GM12878 (cell line): ENCODE data around the gene CTDP1. TPM values are rescaled to one million over a fixed set of nuclear protein-coding genes. Genes with fewer than 3 reads are reported as not detected.

Experiments used
- ATAC-seq: fragments of 200-7000 bp; cut with Tn5 transposase; 3 replicates; pipeline ENCODE4 v1.9.1; 2020; ENCODE audit warnings: mild to moderate bottlenecking, moderate library complexity
- BruUV-seq: library from RNA; stranded (reverse); fragments of 400-500 nt; replicated peaks from 2 replicates; lab custom pipeline; 2021; lab: Mats Ljungman, UMichigan
- CTCF ChIA-PET: fragments of 300-600 bp; sonication (Branson Sonifier 250); formaldehyde crosslinking; extraction: SDS; loops from one replicate; lab custom pipeline; 2021; ENCODE audit warnings: inconsistent platforms; lab: Yijun Ruan, JAX
- POLR2A ChIA-PET: fragments of 350-600 bp; formaldehyde crosslinking; extraction: SDS; loops from one replicate; lab custom pipeline; 2021; ENCODE audit warnings: inconsistent platforms; lab: Charles Lee
- RAD21 ChIA-PET: fragments of 300-600 bp; sonication (Branson Sonifier 250); formaldehyde crosslinking; loops from one replicate; lab custom pipeline; 2023; ENCODE audit warnings: antibody characterized with exemption; ENCODE audit not compliant: unreplicated experiment; lab: Charles Lee
- SMC1A ChIA-PET: fragments of 300-600 bp; sonication (Branson Sonifier 250); formaldehyde crosslinking; loops from one replicate; lab custom pipeline; 2023; ENCODE audit not compliant: unreplicated experiment, uncharacterized antibody; lab: Charles Lee
- DNase-seq: peaks from one replicate; pipeline ENCODE4 v3.0.0-alpha.2; 2011; ENCODE audit warnings: low read depth, low spot score
- FAIRE-seq: peaks from 3 replicates; lab custom pipeline; 2011; peaks lifted over from hg19 to GRCh38; lab: Jason Lieb, UNC
- H2AFZ ChIP-seq: 2 replicates; pipeline ENCODE4 v1.6.0; 2011; ENCODE audit warnings: low read depth, low read length, control low read depth; ENCODE audit not compliant: control insufficient read depth
- H3K27ac ChIP-seq: 2 replicates; pipeline ENCODE4 v1.5.1; 2011; ENCODE audit warnings: control low read depth; ENCODE audit not compliant: control insufficient read depth, insufficient read depth
- H3K27me3 ChIP-seq, 2 experiments: replicated peaks in 1 of 2; 2 replicates each; pipeline versions ENCODE4 v1.6.0 to v1.6.1; 2011; ENCODE audit warnings: low read length in 1 of 2; ENCODE audit not compliant: control insufficient read depth in 2 of 2, insufficient read depth in 2 of 2
- H3K36me3 ChIP-seq, 2 experiments: 2 replicates each; pipeline ENCODE4 v1.5.1; 2011; ENCODE audit warnings: low read length in 1 of 2; ENCODE audit not compliant: control insufficient read depth in 2 of 2, insufficient read depth in 2 of 2
- H3K4me1 ChIP-seq: 2 replicates; pipeline ENCODE4 v1.6.1; 2011; ENCODE audit warnings: mild to moderate bottlenecking, low read length, moderate library complexity, mixed read lengths; ENCODE audit not compliant: control insufficient read depth, insufficient read depth
- H3K4me2 ChIP-seq: 2 replicates; pipeline ENCODE4 v1.6.0; 2011; ENCODE audit warnings: control low read depth; ENCODE audit not compliant: control insufficient read depth, insufficient read depth
- H3K4me3 ChIP-seq: fragments of 200-600 bp; sonication (generic); 2 replicates; pipeline ENCODE4 v1.5.1; 2016
- H3K79me2 ChIP-seq: 2 replicates; pipeline ENCODE4 v1.6.0; 2011; ENCODE audit warnings: low read length; ENCODE audit not compliant: control insufficient read depth, insufficient read depth
- H3K9ac ChIP-seq: 2 replicates; pipeline ENCODE4 v1.8.0; 2011; ENCODE audit warnings: low read length, control low read depth, mixed read lengths; ENCODE audit not compliant: control insufficient read depth, insufficient read depth
- H3K9me3 ChIP-seq: replicated peaks from 3 replicates; pipeline ENCODE4 v1.5.1; 2011; ENCODE audit warnings: mild to moderate bottlenecking, low read length; ENCODE audit not compliant: control insufficient read depth, insufficient read depth
- H4K20me1 ChIP-seq: 2 replicates; pipeline ENCODE4 v1.6.0; 2011; ENCODE audit not compliant: control insufficient read depth, insufficient read depth
- E4F1 ChIP-seq: fragments of 450-650 bp; IDR thresholded peaks from 2 replicates; pipeline ENCODE4 v1.6.1; 2018; ENCODE audit warnings: borderline replicate concordance, mild to moderate bottlenecking; ENCODE audit not compliant: partially characterized antibody
- MEF2B ChIP-seq: fragments of 450-650 bp; IDR thresholded peaks from 2 replicates; pipeline ENCODE4 v1.6.1; 2018; ENCODE audit warnings: mild to moderate bottlenecking, moderate library complexity; ENCODE audit not compliant: partially characterized antibody, poor library complexity, severe bottlenecking
- SIX5 ChIP-seq: IDR thresholded peaks from 2 replicates; pipeline ENCODE4 v1.6.1; 2011; ENCODE audit warnings: mild to moderate bottlenecking, low read depth, low read length, moderate library complexity; ENCODE audit not compliant: severe bottlenecking
- WGBS: methylation state at CpG from one replicate; pipeline ENCODE4 v1.1.6; 2016; ENCODE audit warnings: low lambda C conversion rate; ENCODE audit not compliant: insufficient replicate concordance, insufficient coverage; ENCODE audit errors: missing lambda C conversion rate; 5-methylcytosine and 5-hydroxymethylcytosine counted together
- in situ Hi-C: fragments of 300-500 bp; cut with MboI; formaldehyde crosslinking; loops from 9 replicates; pipeline ENCODE4 v1.14.3; 2018; ENCODE audit warnings: mixed read lengths
- intact Hi-C: fragments of 100-400 bp; cut with micrococcal nuclease; formaldehyde crosslinking; loops from one replicate; pipeline ENCODE4 v1.14.2; 2022; ENCODE audit not compliant: unreplicated experiment
- polyA plus RNA-seq, 11 experiments: library from polyadenylated mRNA; depleted of rRNA in 4 of 11; unstranded in 6 of 11; stranded (reverse) in 5 of 11; fragments of >200 nt; fragmentation: Nextera tagmentation in 4 of 11; fragmentation: Illumina TruSeq in 1 of 11; extraction: Ambion mirVana in 4 of 11; extraction: Trizol in 1 of 11; gene quantifications; 1 replicate in 1 of 11; 2 replicates in 10 of 11; pipeline versions ENCODE4 v1.2.1 to v1.2.3, GENCODE V29; 2011 to 2016; ENCODE audit warnings: inconsistent platforms in 2 of 11, missing spikeins in 2 of 11, low read depth in 1 of 11
- total RNA-seq, 4 experiments: library from RNA; depleted of rRNA in 3 of 4; stranded (reverse); fragments of >200 nt in 3 of 4; fragmentation: Illumina TruSeq in 1 of 4; extraction: Trizol in 1 of 4; gene quantifications; 2 replicates each; pipeline versions ENCODE4 v1.2.1 to v1.2.3, GENCODE V29; 2013 to 2021

Gene CTDP1
- total and polyA plus RNA-seq, 10 of the 15 experiments (the other 5 are each of a cell fraction or from before 2014, with no cell fraction given) = 0.32 to 31.3 (median 8.8) TPM

- POLR2A ChIA-PET = no interaction called here
- Histone ChIP-seq H3K27me3 (no peaks in the 10 kb centered on the region), H3K9me3 (peaks cover 2% of the 10 kb centered on the region; the same call in 1 of the 3 replicates), H2AFZ (no peak overlapping the region), H3K9ac (no peak overlapping the region), H3K4me3 (no peak overlapping the region), H3K4me1 (no peaks in the 10 kb centered on the region), H3K27ac (no peak overlapping the region), H3K4me2 (no peak overlapping the region), H4K20me1 (no peaks in the 10 kb centered on the region), H3K79me2 (no peaks in the 10 kb centered on the region), H3K36me3 (no peaks in the 10 kb centered on the region)
- 80% methylated on average over 31 of the region's 31 CpGs for WGBS
- FAIRE-seq = no peak
- BruUV-seq = no TSS peak
- in situ Hi-C loops = no loop called here
- RAD21 ChIA-PET = no interaction called here
- TF ChIP-seq E4F1 (no peak), MEF2B (no peak), SIX5 (no peak)
- SMC1A ChIA-PET = no interaction called here
- ATAC-seq = no peak
- CTCF ChIA-PET = no interaction called here
- DNase-seq = no peak
- intact Hi-C loops = no loop called here
Observed at GRCh38 chr18:79769698-79770500, 90.3 kb downstream of the CTDP1 start.
